ENCODE results near the gene CFDP1. TPM values are rescaled to one million over a fixed set of nuclear protein-coding genes. Genes with fewer than 3 reads are reported as not detected.

The CFDP1 gene
- polyA plus RNA-seq, 12 donors = 69.9 to 127 (median 91.3) TPM; not detected in 1

- no peak for DNase-seq
Measured at GRCh38 chr16:75252049-75252864, 181.0 kb downstream of the CFDP1 start.

- peak; percentile 81 for DNase-seq
Measured at GRCh38 chr16:75251280-75252048, 181.8 kb downstream of the CFDP1 start, which contains the start of gene BCAR1. Gene BCAR1 (minus strand): TSS chr16:75251624. CDS start chr16:75251482, 142 bp downstream.

GRCh38 chr16:75250809-75251279, 182.5 kb downstream of the CFDP1 start:
- no peak for DNase-seq

- no peak for DNase-seq
Measured at GRCh38 chr16:75250089-75250808, 183.1 kb downstream of the CFDP1 start.

- no peak for DNase-seq
Measured at GRCh38 chr16:75249441-75249840, 183.9 kb downstream of the CFDP1 start.

- no peak for DNase-seq
Measured at GRCh38 chr16:75248536-75249380, 184.5 kb downstream of the CFDP1 start.

- DNase-seq = no peak
Measured at GRCh38 chr16:75248142-75248535, 185.2 kb downstream of the CFDP1 start.

GRCh38 chr16:75247249-75247648, 186.1 kb downstream of the CFDP1 start:
- no peak for DNase-seq

GRCh38 chr16:75246504-75247205, 186.6 kb downstream of the CFDP1 start:
- DNase-seq = no peak

- DNase-seq = peak; percentile 75
Measured at GRCh38 chr16:75244844-75245758, 188.2 kb downstream of the CFDP1 start.

- DNase-seq = no peak
Measured at GRCh38 chr16:75244225-75244809, 189.0 kb downstream of the CFDP1 start.

Other genes with a start within 250 kb of the CFDP1 start
- gene CTRB2, start 226.3 kb downstream of the CFDP1 start, polyA plus RNA-seq (ENCODE audit: insufficient read length in 12 of 12) = under 1 TPM in 6 of 12 donors, not detected in 6; 0.17 to 0.85 (median 0.44) TPM
- gene CTRB1, start 214.5 kb downstream of the CFDP1 start, polyA plus RNA-seq (ENCODE audit: insufficient read length in 12 of 12) = under 1 TPM in 4 of 12 donors, not detected in 8; 0.26 to 0.72 (median 0.51) TPM
- 10 to 100 TPM in 11 of 12 donors, not detected in 1; 36.4 to 86.5 (median 42.8) TPM for gene BCAR1, start 181.9 kb downstream of the CFDP1 start, polyA plus RNA-seq (ENCODE audit: insufficient read length in 12 of 12)
- gene TMEM170A, start 31.2 kb upstream of the CFDP1 start, polyA plus RNA-seq (ENCODE audit: insufficient read length in 12 of 12) = 10 to 100 TPM in 11 of 12 donors, not detected in 1; 17.3 to 28.8 (median 20.4) TPM
- gene CHST6, start 61.9 kb upstream of the CFDP1 start, polyA plus RNA-seq (ENCODE audit: insufficient read length in 12 of 12) = 1 to 10 TPM in 11 of 12 donors, not detected in 1; 1.4 to 4.1 (median 2.3) TPM
- under 1 TPM in 10 of 12 donors, not detected in 2; 0.07 to 0.56 (median 0.24) TPM for gene CHST5, start 102.6 kb upstream of the CFDP1 start, polyA plus RNA-seq (ENCODE audit: insufficient read length in 12 of 12)
- gene TMEM231, start 122.7 kb upstream of the CFDP1 start, polyA plus RNA-seq (ENCODE audit: insufficient read length in 12 of 12) = 10 to 100 TPM in 3 of 12 donors, 1 to 10 TPM in 8, not detected in 1; 6.0 to 17.0 (median 8.3) TPM
- 100 to 1,000 TPM in 10 of 12 donors, 10 to 100 TPM in 1, not detected in 1; 81.4 to 204 (median 138) TPM for gene GABARAPL2, start 132.9 kb upstream of the CFDP1 start, polyA plus RNA-seq (ENCODE audit: insufficient read length in 12 of 12)
- gene ADAT1, start 189.8 kb upstream of the CFDP1 start, polyA plus RNA-seq (ENCODE audit: insufficient read length in 12 of 12) = 10 to 100 TPM in 11 of 12 donors, not detected in 1; 28.1 to 46.1 (median 32.4) TPM
- gene KARS1, start 214.2 kb upstream of the CFDP1 start, polyA plus RNA-seq (ENCODE audit: insufficient read length in 12 of 12) = 100 to 1,000 TPM in 10 of 12 donors, 10 to 100 TPM in 1, not detected in 1; 93.5 to 142 (median 126) TPM
- 100 to 1,000 TPM in 1 of 12 donors, 10 to 100 TPM in 10, not detected in 1; 57.5 to 105 (median 64.6) TPM for gene TERF2IP, start 214.3 kb upstream of the CFDP1 start, polyA plus RNA-seq (ENCODE audit: insufficient read length in 12 of 12)
- gene CPHXL2, start 243.5 kb upstream of the CFDP1 start, polyA plus RNA-seq (ENCODE audit: insufficient read length in 12 of 12) = under 1 TPM in 4 of 12 donors, not detected in 8; 0.15 to 0.34 (median 0.28) TPM

Data from muscle of arm (tissue), 12 donors.